GM19455 (cell line): ENCODE data around the gene AGPAT4.

ENCODE experiments used
- ATAC-seq: cut with Tn5 transposase; IDR thresholded peaks from one replicate; pipeline ENCODE4 v1.9.1; 2021; ENCODE audit not compliant: unreplicated experiment

AGPAT4 gene

GRCh38 chr6:161256407-161256806 is 17.5 kb downstream of the AGPAT4 start:
- ATAC-seq = no peak

GRCh38 chr6:161255518-161255917 is 18.3 kb downstream of the AGPAT4 start:
- no peak for ATAC-seq

- ATAC-seq = no peak
Observed at GRCh38 chr6:161254464-161255253, 19.2 kb downstream of the AGPAT4 start.

GRCh38 chr6:161254126-161254463 is 19.8 kb downstream of the AGPAT4 start:
- no peak for ATAC-seq

GRCh38 chr6:161251345-161251744 is 22.5 kb downstream of the AGPAT4 start:
- no peak for ATAC-seq

- no peak for ATAC-seq
Observed at GRCh38 chr6:161249327-161249726, 24.5 kb downstream of the AGPAT4 start.

- no peak for ATAC-seq
Observed at GRCh38 chr6:161246725-161247124, 27.1 kb downstream of the AGPAT4 start.

- ATAC-seq = no peak
Observed at GRCh38 chr6:161245363-161245762, 28.5 kb downstream of the AGPAT4 start.

GRCh38 chr6:161244725-161245124 is 29.1 kb downstream of the AGPAT4 start:
- ATAC-seq = no peak

- ATAC-seq = no peak
Observed at GRCh38 chr6:161242779-161243693, 30.8 kb downstream of the AGPAT4 start.

GRCh38 chr6:161242113-161242512 is 31.7 kb downstream of the AGPAT4 start:
- ATAC-seq = no peak

- ATAC-seq = no peak
Observed at GRCh38 chr6:161239001-161239400, 34.9 kb downstream of the AGPAT4 start.

GRCh38 chr6:161238500-161238899 is 35.4 kb downstream of the AGPAT4 start:
- ATAC-seq = no peak

- ATAC-seq = no peak
Observed at GRCh38 chr6:161238081-161238480, 35.8 kb downstream of the AGPAT4 start.

GRCh38 chr6:161237176-161237575 is 36.7 kb downstream of the AGPAT4 start:
- ATAC-seq = no peak

- peak; percentile 59 for ATAC-seq
Observed at GRCh38 chr6:161235776-161236633, 37.9 kb downstream of the AGPAT4 start.

- no peak for ATAC-seq
Observed at GRCh38 chr6:161233986-161234661, 39.7 kb downstream of the AGPAT4 start.

- ATAC-seq = no peak
Observed at GRCh38 chr6:161232467-161232866, 41.4 kb downstream of the AGPAT4 start.

GRCh38 chr6:161232010-161232409 is 41.9 kb downstream of the AGPAT4 start:
- no peak for ATAC-seq

GRCh38 chr6:161230339-161230738 is 43.5 kb downstream of the AGPAT4 start:
- ATAC-seq = no peak
